ENCODE results near the gene LPAR2. TPM values are rescaled to one million over a fixed set of nuclear protein-coding genes. Genes with fewer than 3 reads are reported as not detected.

The LPAR2 gene
- polyA plus RNA-seq, 1 donor (not counting 4 experiments of a cell fraction or from before 2014, with no cell fraction given), result 7.3 TPM

DNA sequence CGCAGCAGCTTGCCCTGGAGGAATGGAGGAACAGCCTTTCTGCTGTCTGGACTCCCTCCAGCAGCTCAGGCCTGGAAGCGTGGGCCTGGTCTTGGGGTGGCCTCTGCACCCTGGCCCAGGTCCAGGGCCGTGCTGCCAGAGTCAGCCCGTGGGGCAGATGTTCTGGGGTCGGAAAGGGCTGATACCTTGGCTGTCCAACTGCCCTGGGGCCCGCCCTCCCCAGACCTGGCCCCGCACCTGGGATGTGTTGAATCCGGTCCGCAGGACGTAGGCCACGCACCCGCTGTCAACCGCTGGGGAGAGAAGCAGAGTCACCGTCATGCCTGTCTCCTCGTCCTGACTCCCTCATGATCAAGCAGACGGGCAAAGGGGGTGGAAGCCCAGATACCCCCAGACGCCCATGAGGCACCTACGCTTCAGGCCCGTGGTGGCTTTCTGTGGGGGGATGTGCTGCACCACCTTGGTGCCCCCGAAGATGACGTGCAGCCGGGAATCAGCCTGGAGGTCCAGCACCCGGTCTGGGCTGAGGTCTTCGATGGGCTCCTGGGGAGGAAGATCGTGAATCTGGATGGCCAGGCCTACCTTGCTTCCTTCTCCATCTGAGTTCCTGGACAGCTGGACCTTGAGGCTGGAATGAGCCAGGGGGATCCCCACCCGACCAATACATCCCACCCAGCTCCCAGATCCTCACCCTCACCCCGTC is 27.8 kb upstream of the LPAR2 start:
- Histone ChIP-seq H3K27me3 (ENCODE audit: control insufficient read depth, extremely low read depth, insufficient read depth, low read length) (no peaks in the 10 kb centered on the region), H3K4me3 (ENCODE audit: control insufficient read depth in 2 of 3, extremely low read depth in 1 of 3, insufficient read depth in 2 of 3, low read depth in 1 of 3, low read length in 3 of 3) (no peak overlapping the region), H2AFZ (ENCODE audit: control insufficient read depth, low read length) (no peak overlapping the region), H3K27ac (ENCODE audit: control insufficient read depth, insufficient read depth, low read length) (no peak overlapping the region), H3K4me1 (ENCODE audit: control insufficient read depth, extremely low read depth, insufficient read depth, low read length) (no peaks in the 10 kb centered on the region), H3K36me3 (ENCODE audit: control insufficient read depth in 2 of 2, extremely low read depth in 1 of 2, insufficient read depth in 2 of 2, low read length in 2 of 2) (peaks cover 45 to 70% of the 10 kb centered on the region in 2 experiments), H3K4me2 (ENCODE audit: control insufficient read depth, extremely low read depth, insufficient read depth, low read depth, low read length) (no peak overlapping the region), H4K20me1 (ENCODE audit: control insufficient read depth, extremely low read depth, insufficient read depth, low read length) (no peaks in the 10 kb centered on the region), H3K9ac (ENCODE audit: control insufficient read depth, extremely low read depth, insufficient read depth, low read length) (no peak overlapping the region), H3K9me3 (ENCODE audit: control insufficient read depth, low read depth, low read length) (no peaks in the 10 kb centered on the region), H3K79me2 (ENCODE audit: control insufficient read depth, insufficient read depth, low read length) (peaks cover 8% of the 10 kb centered on the region), H3K9me1 (ENCODE audit: control insufficient read depth, extremely low read depth, insufficient read depth, low read length) (no peaks in the 10 kb centered on the region)
- TF ChIP-seq EZH2 (IDR thresholded peaks at IDR 0.05; ENCODE audit: low read length), result no peak
- TF ChIP-seq, protein P1, sequence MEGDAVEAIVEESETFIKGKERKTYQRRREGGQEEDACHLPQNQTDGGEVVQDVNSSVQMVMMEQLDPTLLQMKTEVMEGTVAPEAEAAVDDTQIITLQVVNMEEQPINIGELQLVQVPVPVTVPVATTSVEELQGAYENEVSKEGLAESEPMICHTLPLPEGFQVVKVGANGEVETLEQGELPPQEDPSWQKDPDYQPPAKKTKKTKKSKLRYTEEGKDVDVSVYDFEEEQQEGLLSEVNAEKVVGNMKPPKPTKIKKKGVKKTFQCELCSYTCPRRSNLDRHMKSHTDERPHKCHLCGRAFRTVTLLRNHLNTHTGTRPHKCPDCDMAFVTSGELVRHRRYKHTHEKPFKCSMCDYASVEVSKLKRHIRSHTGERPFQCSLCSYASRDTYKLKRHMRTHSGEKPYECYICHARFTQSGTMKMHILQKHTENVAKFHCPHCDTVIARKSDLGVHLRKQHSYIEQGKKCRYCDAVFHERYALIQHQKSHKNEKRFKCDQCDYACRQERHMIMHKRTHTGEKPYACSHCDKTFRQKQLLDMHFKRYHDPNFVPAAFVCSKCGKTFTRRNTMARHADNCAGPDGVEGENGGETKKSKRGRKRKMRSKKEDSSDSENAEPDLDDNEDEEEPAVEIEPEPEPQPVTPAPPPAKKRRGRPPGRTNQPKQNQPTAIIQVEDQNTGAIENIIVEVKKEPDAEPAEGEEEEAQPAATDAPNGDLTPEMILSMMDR (optimal IDR thresholded peaks at IDR 0.05 in 1 of 3, IDR thresholded peaks at IDR 0.05 in 1 of 3, conservative IDR thresholded peaks at IDR 0.05 in 1 of 3; ENCODE audit: extremely low read depth in 1 of 3, insufficient read depth in 2 of 3, low read length in 3 of 3), result no peak
- FAIRE-seq, result no peak
- no peak for DNase-seq (ENCODE audit: low read depth, low spot score)
- dilution Hi-C loops (cut with MboI; ENCODE audit: extremely low pct_ligation_motif_present, low sequenced_read_pairs), result no loop called here

DNA sequence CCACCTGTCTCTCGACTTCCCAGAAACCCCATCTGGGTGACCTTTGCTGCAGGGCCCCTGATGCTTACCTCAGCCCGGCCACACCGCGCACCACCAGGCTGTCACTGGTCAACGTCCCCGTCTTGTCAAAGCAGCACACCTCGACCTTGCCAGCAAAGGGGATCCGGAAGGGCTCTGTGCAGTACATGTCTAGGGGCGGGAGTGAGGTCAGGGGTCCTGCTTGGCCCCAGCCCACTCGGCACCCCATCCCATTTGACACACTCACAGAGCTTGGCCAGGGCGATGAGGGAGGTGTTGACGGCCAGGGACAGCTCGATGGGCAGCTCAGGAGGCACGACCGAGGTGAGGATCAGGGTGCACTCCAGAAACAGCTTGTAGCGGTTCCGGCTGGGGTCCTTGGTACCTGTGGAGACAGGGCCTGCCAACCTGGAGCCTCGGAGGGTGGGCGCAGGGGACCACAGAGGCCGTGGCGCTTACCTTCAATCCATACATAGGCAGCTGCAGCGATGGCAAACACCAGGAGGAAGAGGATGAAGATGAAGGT is 27.1 kb upstream of the LPAR2 start:
- no peaks in the 10 kb centered on the region for H3K4me1 ChIP-seq (ENCODE audit: control insufficient read depth, extremely low read depth, insufficient read depth, low read length)
- peaks cover 47 to 71% of the 10 kb centered on the region in 2 experiments for H3K36me3 ChIP-seq (ENCODE audit: control insufficient read depth in 2 of 2, extremely low read depth in 1 of 2, insufficient read depth in 2 of 2, low read length in 2 of 2)
- TF ChIP-seq, protein P1 (optimal IDR thresholded peaks at IDR 0.05 in 1 of 3, IDR thresholded peaks at IDR 0.05 in 1 of 3, conservative IDR thresholded peaks at IDR 0.05 in 1 of 3; ENCODE audit: extremely low read depth in 1 of 3, insufficient read depth in 2 of 3, low read length in 3 of 3), result no peak
- TF ChIP-seq EZH2 (IDR thresholded peaks at IDR 0.05; ENCODE audit: low read length), result no peak
- H3K9me3 ChIP-seq (ENCODE audit: control insufficient read depth, low read depth, low read length), result no peaks in the 10 kb centered on the region
- H3K27me3 ChIP-seq (ENCODE audit: control insufficient read depth, extremely low read depth, insufficient read depth, low read length), result no peaks in the 10 kb centered on the region
- no peak overlapping the region for H3K4me3 ChIP-seq (ENCODE audit: control insufficient read depth in 2 of 3, extremely low read depth in 1 of 3, insufficient read depth in 2 of 3, low read depth in 1 of 3, low read length in 3 of 3)
- H3K27ac ChIP-seq (ENCODE audit: control insufficient read depth, insufficient read depth, low read length), result no peak overlapping the region
- no peaks in the 10 kb centered on the region for H4K20me1 ChIP-seq (ENCODE audit: control insufficient read depth, extremely low read depth, insufficient read depth, low read length)
- no peak overlapping the region for H3K9ac ChIP-seq (ENCODE audit: control insufficient read depth, extremely low read depth, insufficient read depth, low read length)
- dilution Hi-C loops (cut with MboI; ENCODE audit: extremely low pct_ligation_motif_present, low sequenced_read_pairs), result no loop called here
- no peak overlapping the region for H2AFZ ChIP-seq (ENCODE audit: control insufficient read depth, low read length)
- DNase-seq (ENCODE audit: low read depth, low spot score), result no peak
- H3K9me1 ChIP-seq (ENCODE audit: control insufficient read depth, extremely low read depth, insufficient read depth, low read length), result no peaks in the 10 kb centered on the region
- H3K4me2 ChIP-seq (ENCODE audit: control insufficient read depth, extremely low read depth, insufficient read depth, low read depth, low read length), result no peak overlapping the region
- H3K79me2 ChIP-seq (ENCODE audit: control insufficient read depth, insufficient read depth, low read length), result peaks cover 6% of the 10 kb centered on the region
- FAIRE-seq, result no peak

All from keratinocyte (primary cell).